PC-3 (cell line): ENCODE measurements around the gene ILF3. TPM values are rescaled to one million over a fixed set of nuclear protein-coding genes. Genes with fewer than 3 reads are reported as not detected.

ENCODE experiments used
- ATAC-seq: fragments of 200-7000 bp; cut with Tn5 transposase; 2 replicates; pipeline ENCODE4 v1.9.1; 2020; ENCODE audit warnings: mild to moderate bottlenecking, moderate library complexity
- BruUV-seq: library from RNA; stranded (reverse); fragments of 400-500 nt; replicated peaks from 2 replicates; lab custom pipeline; 2021; lab: Mats Ljungman, UMichigan
- CTCF ChIA-PET: fragments of 300-600 bp; sonication (Branson Sonifier 250); formaldehyde crosslinking; loops from one replicate; lab custom pipeline; 2022; ENCODE audit warnings: antibody characterized with exemption; lab: Charles Lee
- POLR2A ChIA-PET: fragments of 300-600 bp; sonication (Branson Sonifier 250); formaldehyde crosslinking; loops from one replicate; lab custom pipeline; 2022; ENCODE audit warnings: antibody characterized with exemption; ENCODE audit not compliant: unreplicated experiment; lab: Charles Lee
- DNase-seq: peaks from one replicate; pipeline ENCODE4 v3.0.0-alpha.2; 2015
- H2AFZ ChIP-seq: fragments of 300-600 bp; sonication (generic); 2 replicates; pipeline ENCODE4 v1.6.0; 2016; ENCODE audit warnings: antibody characterized with exemption, low read length
- H3F3A ChIP-seq: fragments of 300-600 bp; sonication (generic); one replicate; pipeline ENCODE4 v1.6.0; 2017; ENCODE audit warnings: antibody characterized with exemption, low read length, control low read depth, mild to moderate bottlenecking; ENCODE audit not compliant: unreplicated experiment
- H3K27ac ChIP-seq: fragments of 300-600 bp; sonication (generic); 2 replicates; pipeline ENCODE4 v1.5.1; 2016; ENCODE audit warnings: mild to moderate bottlenecking, low read length
- H3K27me3 ChIP-seq: fragments of 300-600 bp; sonication (generic); 2 replicates; pipeline ENCODE4 v1.6.1; 2016; ENCODE audit warnings: low read length, mixed read lengths
- H3K36me3 ChIP-seq: fragments of 300-600 bp; sonication (generic); 2 replicates; pipeline ENCODE4 v1.6.1; 2016; ENCODE audit warnings: low read depth, mixed run types, low read length, mixed read lengths
- H3K4me1 ChIP-seq: fragments of 300-600 bp; sonication (generic); 2 replicates; pipeline ENCODE4 v1.5.1; 2016; ENCODE audit warnings: low read length; ENCODE audit not compliant: insufficient read depth
- H3K4me2 ChIP-seq: fragments of 300-600 bp; sonication (generic); 2 replicates; pipeline ENCODE4 v1.6.0; 2016; ENCODE audit warnings: low read length
- H3K4me3 ChIP-seq: fragments of 300-600 bp; sonication (generic); 2 replicates; pipeline ENCODE4 v1.5.1; 2016; ENCODE audit warnings: mild to moderate bottlenecking, low read length, mixed read lengths
- H3K79me2 ChIP-seq: fragments of 300-600 bp; sonication (generic); 2 replicates; pipeline ENCODE4 v1.6.1; 2017; ENCODE audit warnings: low read length, mixed read lengths
- H3K9ac ChIP-seq: fragments of 300-600 bp; sonication (generic); 2 replicates; pipeline ENCODE4 v1.6.0; 2016; ENCODE audit warnings: mild to moderate bottlenecking, low read length
- H3K9me2 ChIP-seq: fragments of 300-600 bp; sonication (generic); replicated peaks from 2 replicates; pipeline ENCODE4 v1.6.1; 2016; ENCODE audit warnings: mixed run types, low read length, mixed read lengths
- H3K9me3 ChIP-seq: fragments of 300-600 bp; sonication (generic); 2 replicates; pipeline ENCODE4 v1.6.1; 2016; ENCODE audit warnings: low read length, mixed read lengths
- H4K20me1 ChIP-seq: fragments of 300-600 bp; sonication (generic); 2 replicates; pipeline ENCODE4 v1.6.1; 2016; ENCODE audit warnings: low read length, mixed read lengths
- CTCF ChIP-seq: fragments of 300-600 bp; sonication (generic); conservative IDR thresholded peaks from 2 replicates; pipeline ENCODE4 v1.5.1; 2017; ENCODE audit warnings: antibody characterized with exemption, low read depth, mild to moderate bottlenecking, low read length
- EZH2 ChIP-seq: fragments of 300-600 bp; sonication (generic); IDR thresholded peaks from one replicate; pipeline ENCODE4 v1.6.1; 2017; ENCODE audit warnings: antibody characterized with exemption, mild to moderate bottlenecking, low read length; ENCODE audit not compliant: unreplicated experiment
- EZH2phosphoT487 ChIP-seq: fragments of 300-600 bp; sonication (generic); IDR thresholded peaks from 2 replicates; pipeline ENCODE4 v1.6.1; 2018; ENCODE audit warnings: mild to moderate bottlenecking, antibody characterized with exemption, low read length, borderline replicate concordance
- intact Hi-C: fragments of 100-400 bp; cut with micrococcal nuclease; formaldehyde crosslinking; loops from 2 replicates; pipeline ENCODE4 v1.9.0; 2023
- total RNA-seq: library from RNA; depleted of rRNA; stranded (reverse); fragments of >200 nt; gene quantifications from 2 replicates; pipeline ENCODE4 v1.2.3, GENCODE V29; 2014

ILF3 gene
- total RNA-seq, 1 experiment from 2014 or later: 322 TPM

GRCh38 chr19:10682397-10683063 is 28.4 kb downstream of the ILF3 start:
- BruUV-seq: no TSS peak
- no peak overlapping the region for H3K27ac ChIP-seq
- no peak overlapping the region for H3K4me2 ChIP-seq
- H3K36me3 ChIP-seq: peaks cover 96% of the 10 kb centered on the region
- no peaks in the 10 kb centered on the region for H3K4me1 ChIP-seq
- CTCF ChIA-PET: no interaction called here
- H3K9ac ChIP-seq: no peak overlapping the region
- H3K9me3 ChIP-seq: no peaks in the 10 kb centered on the region
- DNase-seq: no peak
- POLR2A ChIA-PET: no interaction called here
- peaks cover 46% of the 10 kb centered on the region for H4K20me1 ChIP-seq
- no peaks in the 10 kb centered on the region for H3F3A ChIP-seq
- H3K27me3 ChIP-seq: no peaks in the 10 kb centered on the region
- no peak for TF ChIP-seq EZH2phosphoT487
- no peak for TF ChIP-seq CTCF
- TF ChIP-seq EZH2: no peak
- no peaks in the 10 kb centered on the region for H3K9me2 ChIP-seq
- no peak overlapping the region for H3K4me3 ChIP-seq
- peaks cover 25% of the 10 kb centered on the region for H3K79me2 ChIP-seq
- ATAC-seq: no peak
- no peak overlapping the region for H2AFZ ChIP-seq
- intact Hi-C loops: no loop called here

GRCh38 chr19:10683064-10683426 is 28.9 kb downstream of the ILF3 start:
- Histone ChIP-seq H3K36me3 (peaks cover 96% of the 10 kb centered on the region), H4K20me1 (peaks cover 41% of the 10 kb centered on the region)

More at GRCh38 chr19:10683064-10683426, 28.9 kb downstream of the ILF3 start:
- no peak for DNase-seq
- H3K27ac ChIP-seq: no peak overlapping the region
- H3K9me2 ChIP-seq: no peaks in the 10 kb centered on the region
- intact Hi-C loops: no loop called here
- no peak overlapping the region for H3K4me3 ChIP-seq
- H3F3A ChIP-seq: no peaks in the 10 kb centered on the region
- H3K9me3 ChIP-seq: no peaks in the 10 kb centered on the region
- no peak overlapping the region for H2AFZ ChIP-seq
- no peak for ATAC-seq
- H3K27me3 ChIP-seq: no peaks in the 10 kb centered on the region
- H3K4me1 ChIP-seq: no peaks in the 10 kb centered on the region
- CTCF ChIA-PET: no interaction called here
- POLR2A ChIA-PET: no interaction called here
- no TSS peak for BruUV-seq
- H3K4me2 ChIP-seq: no peak overlapping the region
- no peak overlapping the region for H3K9ac ChIP-seq
- H3K79me2 ChIP-seq: peaks cover 20% of the 10 kb centered on the region
- TF ChIP-seq EZH2phosphoT487: no peak
- no peak for TF ChIP-seq CTCF
- TF ChIP-seq EZH2: no peak
